HepG2 (cell line): ENCODE measurements around the gene MAT2A. TPM values are rescaled to one million over a fixed set of nuclear protein-coding genes. Genes with fewer than 3 reads are reported as not detected.
A peak's percentile ranks its signal among the peaks of the same experiment; 100 is the strongest.

Experiments
- CBX2 ChIP-seq, 2 experiments: fragments of 200-600 bp in 1 of 2; sonication (generic); formaldehyde crosslinking in 1 of 2; IDR thresholded peaks; 2 replicates each; pipeline versions ENCODE4 v1.7.0 to v1.8.1; 2018 to 2022; ENCODE audit warnings: low read depth in 2 of 2, low read length in 1 of 2, mild to moderate bottlenecking in 1 of 2, missing genetic modification reagents in 1 of 2
- CREBL2 ChIP-seq: sonication (generic); formaldehyde crosslinking; IDR thresholded peaks from 2 replicates; pipeline ENCODE4 v1.8.1; 2023; ENCODE audit warnings: missing genetic modification reagents, mild to moderate bottlenecking, borderline replicate concordance
- DMTF1 ChIP-seq: sonication (generic); formaldehyde crosslinking; IDR thresholded peaks from 2 replicates; pipeline ENCODE4 v1.4.0; 2020; ENCODE audit warnings: mild to moderate bottlenecking, missing genetic modification reagents
- FOSL1 ChIP-seq: sonication (generic); formaldehyde crosslinking; IDR thresholded peaks from 2 replicates; pipeline ENCODE4 v1.9.0; 2021; ENCODE audit warnings: missing genetic modification reagents, borderline replicate concordance
- FOXO4 ChIP-seq: sonication (generic); formaldehyde crosslinking; conservative IDR thresholded peaks from 2 replicates; pipeline ENCODE4 v1.8.1; 2023; ENCODE audit warnings: missing genetic modification reagents
- HDAC6 ChIP-seq: fragments of 200-600 bp; sonication (generic); IDR thresholded peaks from 2 replicates; pipeline ENCODE4 v1.7.0; 2017; ENCODE audit warnings: mild to moderate bottlenecking, antibody characterized with exemption, low read length, low read depth
- IRF9 ChIP-seq: sonication (generic); formaldehyde crosslinking; IDR thresholded peaks from 2 replicates; pipeline ENCODE4 v1.8.0; 2022; ENCODE audit warnings: missing genetic modification reagents, mild to moderate bottlenecking, borderline replicate concordance
- KLF11 ChIP-seq: IDR thresholded peaks from 2 replicates; pipeline ENCODE4 v1.6.1; 2016; ENCODE audit warnings: missing compliant biosample characterization
- MATR3 ChIP-seq: sonication (generic); formaldehyde crosslinking; IDR thresholded peaks from 2 replicates; pipeline ENCODE4 v1.4.0; 2020; ENCODE audit warnings: missing genetic modification reagents
- MBD4 ChIP-seq: IDR thresholded peaks from 2 replicates; pipeline ENCODE4 v1.6.1; 2012; ENCODE audit warnings: low read length, inconsistent platforms, borderline replicate concordance
- MBNL3 ChIP-seq: fragments of 250-450 bp; sonication (Bioruptor Pico); conservative IDR thresholded peaks from 2 replicates; pipeline ENCODE4 v1.8.0; 2022; ENCODE audit warnings: mild to moderate bottlenecking, inconsistent platforms
- PAF1 ChIP-seq: IDR thresholded peaks from 2 replicates; pipeline ENCODE4 v1.6.1; 2016; ENCODE audit warnings: missing genetic modification reagents, missing compliant biosample characterization
- POLR2A ChIP-seq, 2 experiments: IDR thresholded peaks; 2 replicates each; pipeline ENCODE4 v1.6.1; 2011; ENCODE audit warnings: low read depth in 2 of 2, low read length in 2 of 2, mild to moderate bottlenecking in 1 of 2, moderate library complexity in 1 of 2; ENCODE audit not compliant: insufficient read depth in 1 of 2
- POLR2AphosphoS5 ChIP-seq: IDR thresholded peaks from 2 replicates; pipeline ENCODE4 v1.6.1; 2012; ENCODE audit warnings: low read depth, low read length
- SIX4 ChIP-seq: sonication (generic); formaldehyde crosslinking; IDR thresholded peaks from 2 replicates; pipeline ENCODE4 v1.4.0; 2020; ENCODE audit warnings: missing genetic modification reagents
- SMAD9 ChIP-seq: sonication (generic); formaldehyde crosslinking; IDR thresholded peaks from 2 replicates; pipeline ENCODE4 v1.5.1; 2020; ENCODE audit warnings: mild to moderate bottlenecking, missing genetic modification reagents
- SMARCE1 ChIP-seq: fragments of 450-650 bp; IDR thresholded peaks from 2 replicates; pipeline ENCODE4 v1.6.1; 2017; ENCODE audit warnings: borderline replicate concordance
- ZBTB49 ChIP-seq: sonication (generic); formaldehyde crosslinking; IDR thresholded peaks from 2 replicates; pipeline ENCODE4 v1.4.0; 2020; ENCODE audit warnings: missing genetic modification reagents, borderline replicate concordance
- ZKSCAN1 ChIP-seq: fragments of 150-350 bp; IDR thresholded peaks from 2 replicates; pipeline ENCODE4 v1.6.1; 2014; ENCODE audit warnings: low read length
- ZNF329 ChIP-seq: sonication (generic); formaldehyde crosslinking; IDR thresholded peaks from 2 replicates; pipeline ENCODE4 v1.9.0; 2021; ENCODE audit warnings: low read depth, mild to moderate bottlenecking, missing genetic modification reagents
- ZNF33B ChIP-seq: sonication (generic); formaldehyde crosslinking; IDR thresholded peaks from 2 replicates; pipeline ENCODE4 v1.5.1; 2020; ENCODE audit warnings: mild to moderate bottlenecking, missing genetic modification reagents
- ZNF543 ChIP-seq: sonication (generic); formaldehyde crosslinking; IDR thresholded peaks from 2 replicates; pipeline ENCODE4 v1.4.0; 2020; ENCODE audit warnings: mild to moderate bottlenecking, missing genetic modification reagents
- ZNF678 ChIP-seq: sonication (generic); formaldehyde crosslinking; IDR thresholded peaks from 2 replicates; pipeline ENCODE4 v1.4.0; 2020; ENCODE audit warnings: mild to moderate bottlenecking, missing genetic modification reagents
- ZSCAN30 ChIP-seq: sonication (generic); formaldehyde crosslinking; IDR thresholded peaks from 2 replicates; pipeline ENCODE4 v1.5.0; 2020; ENCODE audit warnings: mild to moderate bottlenecking, missing genetic modification reagents
- polyA plus RNA-seq, 8 experiments: library from polyadenylated mRNA; depleted of rRNA in 3 of 8; stranded (reverse) in 7 of 8; unstranded in 1 of 8; fragments of >200 nt; fragmentation: Illumina TruSeq in 4 of 8; extraction: Trizol in 4 of 8; gene quantifications; 2 replicates each; pipeline versions ENCODE4 v1.2.1 to v1.2.3, GENCODE V29; 2011 to 2016; ENCODE audit warnings: low read depth in 4 of 8, missing spikeins in 1 of 8, mixed read lengths in 1 of 8; ENCODE audit not compliant: insufficient read depth in 1 of 8
- total RNA-seq, 5 experiments: library from RNA; depleted of rRNA; stranded (reverse); fragments of >200 nt; fragmentation: Illumina TruSeq; extraction: Trizol; gene quantifications; 2 replicates each; pipeline ENCODE4 v1.2.3, GENCODE V29; 2016; ENCODE audit warnings: low read depth in 1 of 5

The MAT2A gene
- total and polyA plus RNA-seq, 2 of the 13 experiments (the other 11 are each of a cell fraction or from before 2014, with no cell fraction given) = 155 to 331 TPM

GRCh38 chr2:85545780-85546240, 6.8 kb downstream of the MAT2A start (continued):
- TF ChIP-seq IRF9 = no peak
- TF ChIP-seq POLR2A (IDR thresholded peaks at IDR 0.05; ENCODE audit: insufficient read depth in 1 of 2, low read depth in 2 of 2, low read length in 2 of 2) = peak; percentile 60
- no peak for TF ChIP-seq ZNF33B (CRISPR knock-in tag)
- no peak for TF ChIP-seq ZBTB49
- 0 out of 2 replicates have a peak, but pooled peaks have one; percentile 38 for TF ChIP-seq KLF11 (CRISPR knock-in tag)
- TF ChIP-seq MATR3 = no peak
- TF ChIP-seq POLR2AphosphoS5 = peak; percentile 4
- TF ChIP-seq ZNF329 (CRISPR knock-in tag) = no peak
- TF ChIP-seq MBNL3 (CRISPR knock-in tag) = no peak
- TF ChIP-seq ZKSCAN1 = no peak
- peak; percentile 77; the same call in 1 of the 2 replicates for TF ChIP-seq MBD4
- no peak for TF ChIP-seq SMARCE1
- no peak for TF ChIP-seq ZNF678 (CRISPR knock-in tag)
- TF ChIP-seq DMTF1 (CRISPR knock-in tag) = 0 out of 2 replicates have a peak, but pooled peaks have one; percentile 29
- TF ChIP-seq FOXO4 = no peak
- no peak for TF ChIP-seq SMAD9 (CRISPR knock-in tag)
- TF ChIP-seq CREBL2 = no peak
- 0 out of 2 replicates have a peak, but pooled peaks have one; percentile 21 for TF ChIP-seq HDAC6
- TF ChIP-seq FOSL1 (CRISPR knock-in tag) = 0 out of 2 replicates have a peak, but pooled peaks have one; percentile 5
- 0 out of 2 replicates have a peak, but pooled peaks have one; percentile 55 for TF ChIP-seq ZNF543
- no peak for TF ChIP-seq ZSCAN30
- TF ChIP-seq CBX2 (IDR thresholded peaks at IDR 0.05; ENCODE audit: low read depth, low read length) = no peak
- TF ChIP-seq CBX2 (CRISPR knock-in tag; IDR thresholded peaks at IDR 0.05; ENCODE audit: low read depth) = no peak
- TF ChIP-seq PAF1 (CRISPR knock-in tag) = peak; percentile 91
- TF ChIP-seq SIX4 (CRISPR knock-in tag) = no peak
